ENCODE data around the gene PSMC3IP. TPM values are rescaled to one million over a fixed set of nuclear protein-coding genes. Genes with fewer than 3 reads are reported as not detected.
A peak's percentile ranks its signal among the peaks of the same experiment; 100 is the strongest.

Gene PSMC3IP
- total RNA-seq, 2 experiments from 2014 or later = 2.6 to 3.4 TPM

GRCh38 chr17:42555122-42555622 is 22.4 kb downstream of the PSMC3IP start:
- H3K27ac Mint-ChIP-seq = peak overlapping the region; percentile 90
- peak overlapping the region; percentile 84 for H3K4me3 ChIP-seq (ENCODE audit: low read length)
- TF ChIP-seq CTCF (IDR thresholded peaks at IDR 0.05) = no peak
- no peaks in the 10 kb centered on the region for H3K27me3 Mint-ChIP-seq
- CTCF ChIA-PET = interaction anchor here (2.0 kb wide), 1 partner anchor 23 kb away, joined by 15 read pairs; the partner anchor contains the start of gene PSMC3IP
- POLR2A ChIA-PET = interaction anchor here (1.3 to 2.6 kb wide), 6 partner anchors 8 to 167 kb away, joined by 4 to 14 read pairs (median 10); partner anchors contain the start of genes MLX, NAGLU, PSMC3IP and RETREG3
- peaks cover 5% of the 10 kb centered on the region for H3K36me3 ChIP-seq (ENCODE audit: insufficient read depth, low read length)
- H3K27me3 ChIP-seq (ENCODE audit: control insufficient read depth in 1 of 2, insufficient read depth in 2 of 2, low read length in 2 of 2) = no peaks in the 10 kb centered on the region
- peaks cover 26% of the 10 kb centered on the region for H3K4me1 ChIP-seq (ENCODE audit: insufficient read depth, low read length)
- no peak for DNase-seq
- H3K9me3 ChIP-seq (ENCODE audit: control insufficient read depth in 1 of 2, insufficient read depth in 1 of 2, low read length in 2 of 2) = no peaks in the 10 kb centered on the region
- peaks cover 31% of the 10 kb centered on the region for H3K4me1 Mint-ChIP-seq (ENCODE audit: low read depth)
- intact Hi-C loops (cut with DNase I, micrococcal nuclease) = loop anchor here (2.0 kb wide), 2 partner anchors 22 to 24 kb away; partner anchors contain the start of gene PSMC3IP (in 1 of the 2)
- H3K36me3 Mint-ChIP-seq (ENCODE audit: low read depth) = no peaks in the 10 kb centered on the region
- peak overlapping the region; percentile 83 to 87 for H3K27ac ChIP-seq (ENCODE audit: low read depth in 1 of 2, low read length in 2 of 2)
- peak; percentile 7 for ATAC-seq (ENCODE audit: poor library complexity)
- H3K9me3 Mint-ChIP-seq = no peaks in the 10 kb centered on the region
- peak overlapping the region; percentile 93 for H3K4me3 Mint-ChIP-seq

- H3K36me3 ChIP-seq (ENCODE audit: insufficient read depth, low read length) = peaks cover 5% of the 10 kb centered on the region
- H3K9me3 ChIP-seq (ENCODE audit: control insufficient read depth in 1 of 2, insufficient read depth in 1 of 2, low read length in 2 of 2) = no peaks in the 10 kb centered on the region
- Mint-ChIP-seq H3K9me3 (no peaks in the 10 kb centered on the region), H3K27ac (peak overlapping the region; percentile 90), H3K27me3 (no peaks in the 10 kb centered on the region), H3K4me3 (peak overlapping the region; percentile 93), H3K4me1 (ENCODE audit: low read depth) (peaks cover 31% of the 10 kb centered on the region), H3K36me3 (ENCODE audit: low read depth) (no peaks in the 10 kb centered on the region)
- peak overlapping the region; percentile 83 to 87 for H3K27ac ChIP-seq (ENCODE audit: low read depth in 1 of 2, low read length in 2 of 2)
- DNase-seq (peak; percentile 40 to 89 (median 69)), ATAC-seq (ENCODE audit: poor library complexity) (peak; percentile 87)
- peaks cover 26% of the 10 kb centered on the region for H3K4me1 ChIP-seq (ENCODE audit: insufficient read depth, low read length)
- no peak for TF ChIP-seq CTCF (IDR thresholded peaks at IDR 0.05)
- CTCF ChIA-PET = interaction anchor here (1.0 to 2.0 kb wide), 2 partner anchors 24 to 270 kb away, joined by 3 to 15 read pairs; partner anchors contain the start of genes BECN1 and PSMC3IP
- no peaks in the 10 kb centered on the region for H3K27me3 ChIP-seq (ENCODE audit: control insufficient read depth in 1 of 2, insufficient read depth in 2 of 2, low read length in 2 of 2)
- POLR2A ChIA-PET = interaction anchor here (0.6 to 2.6 kb wide), 10 partner anchors 9 to 279 kb away, joined by 3 to 14 read pairs (median 6); partner anchors contain the start of genes MLX, NAGLU, PSMC3IP and RETREG3
- peak overlapping the region; percentile 84 for H3K4me3 ChIP-seq (ENCODE audit: low read length)
- intact Hi-C loops (cut with DNase I, micrococcal nuclease) = loop anchor here (2.0 kb wide), 2 partner anchors 22 to 24 kb away; partner anchors contain the start of gene PSMC3IP (in 1 of the 2)
These were observed 23.0 kb downstream of the PSMC3IP start for GRCh38 chr17:42554250-42555121.

GRCh38 chr17:42553866-42554249 is 23.7 kb downstream of the PSMC3IP start:
- no peaks in the 10 kb centered on the region for H3K27me3 Mint-ChIP-seq
- ChIA-PET POLR2A (interaction anchor here (0.6 to 2.6 kb wide), 11 partner anchors 10 to 278 kb away, joined by 3 to 14 read pairs (median 5); partner anchors contain the start of genes MLX, NAGLU, PSMC3IP and RETREG3), CTCF (interaction anchor here (1.0 to 2.0 kb wide), 2 partner anchors 24 to 270 kb away, joined by 3 to 15 read pairs; partner anchors contain the start of genes BECN1 and PSMC3IP)
- TF ChIP-seq CTCF (IDR thresholded peaks at IDR 0.05) = no peak
- ATAC-seq (ENCODE audit: poor library complexity) (peak; percentile 27), DNase-seq (peak in 4 of 14 experiments; percentile 11 to 56 (median 40))
- H3K9me3 Mint-ChIP-seq = no peaks in the 10 kb centered on the region
- Histone ChIP-seq H3K27me3 (ENCODE audit: control insufficient read depth in 1 of 2, insufficient read depth in 2 of 2, low read length in 2 of 2) (no peaks in the 10 kb centered on the region), H3K4me3 (ENCODE audit: low read length) (peak overlapping the region; percentile 84), H3K36me3 (ENCODE audit: insufficient read depth, low read length) (peaks cover 5% of the 10 kb centered on the region), H3K9me3 (ENCODE audit: control insufficient read depth in 1 of 2, insufficient read depth in 1 of 2, low read length in 2 of 2) (no peaks in the 10 kb centered on the region), H3K27ac (ENCODE audit: low read depth in 1 of 2, low read length in 2 of 2) (peak overlapping the region; percentile 76 to 83), H3K4me1 (ENCODE audit: insufficient read depth, low read length) (peaks cover 31% of the 10 kb centered on the region)
- H3K4me1 Mint-ChIP-seq (ENCODE audit: low read depth) = peaks cover 36% of the 10 kb centered on the region
- H3K36me3 Mint-ChIP-seq (ENCODE audit: low read depth) = no peaks in the 10 kb centered on the region
- peak overlapping the region; percentile 93 for H3K4me3 Mint-ChIP-seq
- H3K27ac Mint-ChIP-seq = peak overlapping the region; percentile 90
- intact Hi-C loops (cut with DNase I, micrococcal nuclease) = loop anchor here (2.0 kb wide), 2 partner anchors 23 kb away; partner anchors contain the start of gene PSMC3IP (in 1 of the 2)

All from CD4-positive, alpha-beta T cell (primary cell).